Astrocyte (in vitro differentiated cells and primary cell): ENCODE measurements around the gene TAF6L. TPM values are rescaled to one million over a fixed set of nuclear protein-coding genes. Genes with fewer than 3 reads are reported as not detected.
"Not testable (repeated sequence)": the region's sequence is repeated elsewhere in the genome, so short reads cannot be mapped to it uniquely, and the experiment has no call there.

Source experiments
- DNase-seq: peaks from one replicate; pipeline ENCODE4 v3.0.0-alpha.2; 2010; ENCODE audit warnings: low read depth
- FAIRE-seq: peaks from 2 replicates; lab custom pipeline; 2011; peaks lifted over from hg19 to GRCh38; lab: Jason Lieb, UNC
- H2AFZ ChIP-seq: 2 replicates; pipeline ENCODE4 v1.6.0; 2012; ENCODE audit warnings: low read depth, low read length, inconsistent platforms
- H3K27ac ChIP-seq: 2 replicates; pipeline ENCODE4 v1.5.1; 2011; ENCODE audit warnings: low read depth, low read length, inconsistent platforms
- H3K27me3 ChIP-seq: 2 replicates; pipeline ENCODE4 v1.6.0; 2011; ENCODE audit warnings: low read length, inconsistent platforms; ENCODE audit not compliant: insufficient read depth
- H3K36me3 ChIP-seq: 2 replicates; pipeline ENCODE4 v1.5.1; 2011; ENCODE audit warnings: low read length, inconsistent platforms; ENCODE audit not compliant: insufficient read depth
- H3K4me1 ChIP-seq: 2 replicates; pipeline ENCODE4 v1.5.1; 2011; ENCODE audit warnings: low read length, inconsistent platforms; ENCODE audit not compliant: insufficient read depth
- H3K4me2 ChIP-seq: 2 replicates; pipeline ENCODE4 v1.6.0; 2012; ENCODE audit warnings: low read length, inconsistent platforms
- H3K4me3 ChIP-seq: 2 replicates; pipeline ENCODE4 v1.5.1; 2011; ENCODE audit warnings: low read depth, mild to moderate bottlenecking, low read length, inconsistent platforms; ENCODE audit not compliant: insufficient read depth
- H3K79me2 ChIP-seq: 2 replicates; pipeline ENCODE4 v1.6.0; 2012; ENCODE audit warnings: mild to moderate bottlenecking, low read length, inconsistent platforms; ENCODE audit not compliant: insufficient read depth
- H3K9ac ChIP-seq: 2 replicates; pipeline ENCODE4 v1.6.0; 2012; ENCODE audit warnings: mild to moderate bottlenecking, low read length, inconsistent platforms
- H3K9me3 ChIP-seq: 2 replicates; pipeline ENCODE4 v1.5.1; 2012; ENCODE audit warnings: low read depth, mild to moderate bottlenecking, low read length, inconsistent platforms; ENCODE audit not compliant: insufficient read depth
- H4K20me1 ChIP-seq: 2 replicates; pipeline ENCODE4 v1.6.0; 2012; ENCODE audit warnings: low read length, inconsistent platforms; ENCODE audit not compliant: insufficient read depth
- H3K27ac Mint-ChIP-seq: one replicate; pipeline ENCODE4 v1.8.0; 2021; ENCODE audit warnings: mild to moderate bottlenecking, mixed read lengths; ENCODE audit not compliant: unreplicated experiment
- H3K27me3 Mint-ChIP-seq: one replicate; pipeline ENCODE4 v1.8.0; 2021; ENCODE audit warnings: low read depth, mixed read lengths; ENCODE audit not compliant: unreplicated experiment
- H3K36me3 Mint-ChIP-seq: one replicate; pipeline ENCODE4 v1.8.0; 2021; ENCODE audit warnings: low read depth, mixed read lengths; ENCODE audit not compliant: unreplicated experiment
- H3K4me1 Mint-ChIP-seq: one replicate; pipeline ENCODE4 v1.8.0; 2021; ENCODE audit warnings: low read depth, mixed read lengths; ENCODE audit not compliant: unreplicated experiment
- H3K4me3 Mint-ChIP-seq: one replicate; pipeline ENCODE4 v1.8.0; 2021; ENCODE audit warnings: mild to moderate bottlenecking, moderate library complexity, mixed read lengths; ENCODE audit not compliant: unreplicated experiment
- H3K9me3 Mint-ChIP-seq: one replicate; pipeline ENCODE4 v1.8.0; 2021; ENCODE audit warnings: mild to moderate bottlenecking, mixed read lengths; ENCODE audit not compliant: unreplicated experiment
- EZH2 ChIP-seq: IDR thresholded peaks from 2 replicates; pipeline ENCODE4 v1.6.1; 2012; ENCODE audit warnings: mild to moderate bottlenecking, low read length, inconsistent platforms; ENCODE audit not compliant: insufficient read depth
- total RNA-seq: library from RNA; stranded (reverse); gene quantifications from 2 replicates; pipeline ENCODE4 v1.2.1, GENCODE V29; 2021
- TF ChIP-seq, protein P1 (sequence below): IDR thresholded peaks from 2 replicates; pipeline ENCODE4 v1.5.1; 2011; ENCODE audit warnings: low read depth, mild to moderate bottlenecking, inconsistent platforms, low read length, moderate library complexity; ENCODE audit not compliant: insufficient read depth

Gene TAF6L
- total RNA-seq, 1 donor from 2014 or later = 14.7 TPM

DNA sequence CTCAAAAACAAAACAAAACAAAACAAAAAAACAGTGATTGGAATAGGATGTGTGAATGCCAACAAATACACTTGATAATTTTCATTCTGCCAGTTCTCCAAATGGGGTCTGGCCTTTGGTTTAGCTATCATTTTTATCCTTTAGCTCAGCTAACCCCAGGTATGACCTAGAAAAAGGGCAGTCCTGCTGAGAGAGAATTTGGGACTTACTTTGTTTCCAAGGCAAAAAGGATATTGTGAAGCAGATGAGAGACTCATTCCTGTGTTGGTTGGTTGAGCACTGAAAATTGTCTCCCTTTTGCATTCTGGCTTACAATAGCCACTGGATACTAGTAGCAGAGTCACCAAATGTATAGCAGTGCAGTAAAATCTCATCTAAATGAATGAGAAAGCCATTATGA is 34.0 kb upstream of the TAF6L start:
- Mint-ChIP-seq H3K4me1 (peaks cover 4% of the 10 kb centered on the region), H3K27ac (no peak overlapping the region), H3K36me3 (peaks cover 14% of the 10 kb centered on the region), H3K9me3 (no peaks in the 10 kb centered on the region), H3K27me3 (no peaks in the 10 kb centered on the region), H3K4me3 (no peak overlapping the region)
- H3K9ac ChIP-seq = no peak overlapping the region
- TF ChIP-seq, protein P1, sequence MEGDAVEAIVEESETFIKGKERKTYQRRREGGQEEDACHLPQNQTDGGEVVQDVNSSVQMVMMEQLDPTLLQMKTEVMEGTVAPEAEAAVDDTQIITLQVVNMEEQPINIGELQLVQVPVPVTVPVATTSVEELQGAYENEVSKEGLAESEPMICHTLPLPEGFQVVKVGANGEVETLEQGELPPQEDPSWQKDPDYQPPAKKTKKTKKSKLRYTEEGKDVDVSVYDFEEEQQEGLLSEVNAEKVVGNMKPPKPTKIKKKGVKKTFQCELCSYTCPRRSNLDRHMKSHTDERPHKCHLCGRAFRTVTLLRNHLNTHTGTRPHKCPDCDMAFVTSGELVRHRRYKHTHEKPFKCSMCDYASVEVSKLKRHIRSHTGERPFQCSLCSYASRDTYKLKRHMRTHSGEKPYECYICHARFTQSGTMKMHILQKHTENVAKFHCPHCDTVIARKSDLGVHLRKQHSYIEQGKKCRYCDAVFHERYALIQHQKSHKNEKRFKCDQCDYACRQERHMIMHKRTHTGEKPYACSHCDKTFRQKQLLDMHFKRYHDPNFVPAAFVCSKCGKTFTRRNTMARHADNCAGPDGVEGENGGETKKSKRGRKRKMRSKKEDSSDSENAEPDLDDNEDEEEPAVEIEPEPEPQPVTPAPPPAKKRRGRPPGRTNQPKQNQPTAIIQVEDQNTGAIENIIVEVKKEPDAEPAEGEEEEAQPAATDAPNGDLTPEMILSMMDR = no peak
- TF ChIP-seq EZH2 = no peak
- DNase-seq = no peak
- H3K4me3 ChIP-seq = no peak overlapping the region
- H2AFZ ChIP-seq = no peak overlapping the region
- peaks cover 26% of the 10 kb centered on the region for H3K79me2 ChIP-seq
- H3K36me3 ChIP-seq = peaks cover 25% of the 10 kb centered on the region
- H3K4me2 ChIP-seq = no peak overlapping the region
- no peaks in the 10 kb centered on the region for H3K4me1 ChIP-seq
- no peaks in the 10 kb centered on the region for H3K27me3 ChIP-seq
- H3K9me3 ChIP-seq = no peaks in the 10 kb centered on the region
- no peak overlapping the region for H3K27ac ChIP-seq
- H4K20me1 ChIP-seq = peaks cover 14% of the 10 kb centered on the region
- no peak for FAIRE-seq

DNA sequence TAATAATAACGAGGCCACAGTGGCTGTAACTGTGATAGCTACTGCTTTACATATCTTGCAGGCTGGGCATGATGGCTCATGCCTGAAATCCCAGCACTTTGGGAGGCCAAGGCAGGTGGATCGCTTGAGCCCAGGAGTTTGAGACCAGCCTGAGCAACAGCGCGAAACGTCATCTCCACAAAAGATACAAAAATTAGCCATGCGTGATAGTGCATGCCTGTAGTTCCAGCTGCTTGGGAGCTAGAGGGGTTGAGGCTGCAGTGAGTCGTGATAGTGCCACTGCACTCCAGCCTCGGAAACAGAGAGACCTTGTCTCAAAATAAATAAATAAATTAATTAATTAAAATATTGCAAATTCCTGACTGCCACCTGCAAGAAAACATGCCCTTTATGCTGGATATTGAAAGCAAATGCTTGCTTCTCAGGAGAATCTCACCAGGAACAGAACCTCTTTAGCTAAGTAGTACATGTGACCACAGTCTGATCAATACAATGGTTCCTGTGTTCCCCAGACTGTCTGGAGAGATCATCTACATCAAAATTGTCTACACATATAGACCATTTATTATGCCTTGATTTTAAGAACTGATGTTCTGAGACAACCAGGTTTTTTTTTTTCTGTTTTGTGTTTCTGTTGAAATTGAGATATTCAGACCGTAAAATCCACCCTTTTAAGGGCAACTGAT is 23.6 kb upstream of the TAF6L start:
- H3K9me3 ChIP-seq = no peaks in the 10 kb centered on the region
- H3K79me2 ChIP-seq = peaks cover 9% of the 10 kb centered on the region
- H3K9ac ChIP-seq = no peak overlapping the region
- Mint-ChIP-seq H3K9me3 (no peaks in the 10 kb centered on the region), H3K27ac (no peak overlapping the region), H3K36me3 (no peaks in the 10 kb centered on the region), H3K4me3 (peak overlapping the region; percentile 30), H3K4me1 (peaks cover 7% of the 10 kb centered on the region), H3K27me3 (no peaks in the 10 kb centered on the region)
- H4K20me1 ChIP-seq = no peaks in the 10 kb centered on the region
- TF ChIP-seq EZH2 = no peak
- TF ChIP-seq, protein P1 = no peak
- no peak for DNase-seq
- H2AFZ ChIP-seq = no peak overlapping the region
- no peak overlapping the region for H3K4me2 ChIP-seq
- H3K4me1 ChIP-seq = no peaks in the 10 kb centered on the region
- no peaks in the 10 kb centered on the region for H3K27me3 ChIP-seq
- no peak for FAIRE-seq
- H3K4me3 ChIP-seq = no peak overlapping the region
- no peaks in the 10 kb centered on the region for H3K36me3 ChIP-seq
- no peak overlapping the region for H3K27ac ChIP-seq

DNA sequence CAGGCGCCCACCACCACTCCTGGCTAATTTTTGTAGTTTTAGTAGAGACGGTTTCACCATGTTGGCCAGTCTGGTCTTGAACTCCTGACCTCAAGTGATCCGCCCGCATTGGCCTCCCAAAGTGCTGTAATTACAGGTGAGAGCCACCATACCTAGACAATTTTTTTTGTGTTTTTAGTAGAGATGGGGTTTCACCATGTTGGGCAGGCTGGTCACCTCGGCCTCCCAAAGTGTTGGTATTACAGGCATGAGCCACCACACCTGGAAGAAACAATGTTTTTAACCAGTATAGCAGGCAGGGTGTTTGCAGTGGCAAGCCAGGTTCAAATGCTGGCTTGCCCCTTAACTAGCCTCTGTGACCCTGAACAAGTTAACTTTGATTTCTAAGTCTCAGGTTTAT is 21.3 kb upstream of the TAF6L start:
- peaks cover 19% of the 10 kb centered on the region for H3K79me2 ChIP-seq
- not testable (repeated sequence) for H3K9ac ChIP-seq, H2AFZ ChIP-seq, DNase-seq, H3K27ac Mint-ChIP-seq, H3K4me3 Mint-ChIP-seq, H3K9me3 Mint-ChIP-seq, H3K9me3 ChIP-seq, H3K27ac ChIP-seq, FAIRE-seq, H3K36me3 ChIP-seq, H3K4me2 ChIP-seq, H4K20me1 ChIP-seq, H3K4me1 Mint-ChIP-seq, H3K4me1 ChIP-seq, H3K4me3 ChIP-seq, H3K27me3 Mint-ChIP-seq, H3K36me3 Mint-ChIP-seq, H3K27me3 ChIP-seq
